OCI-LY7 (cell line): ENCODE measurements around the gene SLC25A38.

Experiments
- EZH2phosphoT487 ChIP-seq: fragments of 200-600 bp; sonication (generic); IDR thresholded peaks from 2 replicates; pipeline ENCODE4 v1.6.1; 2018; ENCODE audit warnings: low read depth, borderline replicate concordance, mild to moderate bottlenecking, mixed run types, antibody characterized with exemption, low read length, moderate library complexity, mixed read lengths
- TF ChIP-seq, protein P1 (sequence below): fragments of 200-600 bp; sonication (generic); conservative IDR thresholded peaks from 2 replicates; pipeline ENCODE4 v1.5.1; 2014; ENCODE audit warnings: mild to moderate bottlenecking, antibody characterized with exemption, low read length, moderate library complexity, mixed read lengths

- TF ChIP-seq, protein P1, sequence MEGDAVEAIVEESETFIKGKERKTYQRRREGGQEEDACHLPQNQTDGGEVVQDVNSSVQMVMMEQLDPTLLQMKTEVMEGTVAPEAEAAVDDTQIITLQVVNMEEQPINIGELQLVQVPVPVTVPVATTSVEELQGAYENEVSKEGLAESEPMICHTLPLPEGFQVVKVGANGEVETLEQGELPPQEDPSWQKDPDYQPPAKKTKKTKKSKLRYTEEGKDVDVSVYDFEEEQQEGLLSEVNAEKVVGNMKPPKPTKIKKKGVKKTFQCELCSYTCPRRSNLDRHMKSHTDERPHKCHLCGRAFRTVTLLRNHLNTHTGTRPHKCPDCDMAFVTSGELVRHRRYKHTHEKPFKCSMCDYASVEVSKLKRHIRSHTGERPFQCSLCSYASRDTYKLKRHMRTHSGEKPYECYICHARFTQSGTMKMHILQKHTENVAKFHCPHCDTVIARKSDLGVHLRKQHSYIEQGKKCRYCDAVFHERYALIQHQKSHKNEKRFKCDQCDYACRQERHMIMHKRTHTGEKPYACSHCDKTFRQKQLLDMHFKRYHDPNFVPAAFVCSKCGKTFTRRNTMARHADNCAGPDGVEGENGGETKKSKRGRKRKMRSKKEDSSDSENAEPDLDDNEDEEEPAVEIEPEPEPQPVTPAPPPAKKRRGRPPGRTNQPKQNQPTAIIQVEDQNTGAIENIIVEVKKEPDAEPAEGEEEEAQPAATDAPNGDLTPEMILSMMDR, result no peak
- no peak for TF ChIP-seq EZH2phosphoT487
Observed at GRCh38 chr3:39407259-39407629, 24.1 kb downstream of the SLC25A38 start.
